ELR (cell line): ENCODE data around the gene IRAG1.

Experiments used
- DNase-seq: peaks from one replicate; pipeline ENCODE4 v3.0.0-alpha.2; 2015; ENCODE audit warnings: low read depth

The IRAG1 gene

DNA sequence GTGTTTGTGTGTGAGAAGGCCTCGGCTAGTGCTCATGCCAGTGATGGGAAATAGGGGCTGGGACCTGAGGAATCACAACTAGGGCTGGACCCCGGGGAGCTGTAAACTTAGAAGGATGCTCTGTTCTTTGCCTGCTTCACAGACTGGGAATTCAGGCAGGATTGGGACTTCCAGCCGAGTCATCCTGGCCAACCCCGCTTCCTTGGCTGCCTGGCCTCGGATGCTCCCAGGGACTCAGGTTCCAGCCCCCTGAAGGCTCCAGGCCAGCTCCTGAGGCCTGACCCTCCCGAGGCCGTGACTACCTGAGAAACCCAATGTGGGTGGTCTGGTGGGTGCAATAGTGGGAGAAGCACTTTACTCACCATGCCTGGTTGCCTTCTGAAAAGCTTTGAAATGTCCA is 44.7 kb downstream of the IRAG1 start:
- no peak for DNase-seq

- DNase-seq = no peak
Measured at GRCh38 chr11:10646681-10647355, 46.7 kb downstream of the IRAG1 start.

DNA sequence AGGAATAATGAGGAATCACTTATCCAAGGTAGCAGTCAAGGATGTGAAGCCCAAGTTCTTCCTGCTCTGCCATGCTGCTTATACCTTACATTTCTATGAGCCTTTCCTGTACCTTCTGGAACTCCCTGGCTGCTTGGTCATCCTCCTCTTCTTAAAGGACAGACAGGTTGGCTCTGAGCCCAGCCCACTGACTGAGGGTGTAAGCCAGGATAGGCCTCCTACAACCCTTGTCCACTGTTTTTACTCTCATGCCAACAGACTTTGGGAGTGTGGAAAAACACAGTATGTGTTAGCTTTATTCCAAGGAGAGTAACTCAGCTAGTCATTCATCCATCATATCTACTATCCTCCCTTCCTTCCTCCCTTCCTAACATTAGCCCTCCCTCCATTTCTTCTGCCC is 47.5 kb downstream of the IRAG1 start:
- DNase-seq = no peak

- DNase-seq = no peak
Measured at GRCh38 chr11:10645212-10645795, 48.3 kb downstream of the IRAG1 start.
